ENCODE data around the gene NECAP2.
"Not testable (repeated sequence)": the region's sequence is repeated elsewhere in the genome, so short reads cannot be mapped to it uniquely, and the experiment has no call there.

NECAP2 gene

GRCh38 chr1:16500466-16500865, 59.9 kb downstream of the NECAP2 start:
- not testable (repeated sequence) for DNase-seq

GRCh38 chr1:16500975-16501374, 60.5 kb downstream of the NECAP2 start:
- not testable (repeated sequence) for DNase-seq

- not testable (repeated sequence) for DNase-seq
Observed at GRCh38 chr1:16501446-16501845, 60.9 kb downstream of the NECAP2 start.

GRCh38 chr1:16503494-16503893, 63.0 kb downstream of the NECAP2 start:
- DNase-seq: no peak

GRCh38 chr1:16505870-16506269, 65.3 kb downstream of the NECAP2 start:
- DNase-seq: not testable (repeated sequence)

GRCh38 chr1:16506364-16507136, 66.0 kb downstream of the NECAP2 start:
- not testable (repeated sequence) for DNase-seq

GRCh38 chr1:16508861-16509445, 68.4 kb downstream of the NECAP2 start:
- DNase-seq: not testable (repeated sequence)
